Lower leg skin (tissue), 4 donors: ENCODE data around the gene PSMB9. TPM values are rescaled to one million over a fixed set of nuclear protein-coding genes. Genes with fewer than 3 reads are reported as not detected.

ENCODE experiments used
- DNase-seq, 2 donors: peaks; one replicate each; pipeline ENCODE4 v3.0.0-alpha.2; 2019; ENCODE audit warnings: low spot score in 2 of 2
- H3K4me3 ChIP-seq: fragments of 200-600 bp; sonication (generic); 2 replicates; pipeline ENCODE4 v1.5.1; 2017; ENCODE audit warnings: mild to moderate bottlenecking, low read depth; ENCODE audit not compliant: poor library complexity, severe bottlenecking
- POLR2A ChIP-seq, 2 donors: fragments of 450-650 bp; IDR thresholded peaks; one replicate each; pipeline ENCODE4 v1.6.1; 2016 to 2017; ENCODE audit warnings: antibody characterized with exemption in 2 of 2, mild to moderate bottlenecking in 1 of 2, moderate library complexity in 1 of 2
- WGBS, 2 donors: methylation state at CpG; one replicate each; pipeline ENCODE4 v1.1.5; 2018; 5-methylcytosine and 5-hydroxymethylcytosine counted together
- intact Hi-C: fragments of 100-400 bp; cut with DNase I; formaldehyde crosslinking; loops from one replicate; pipeline ENCODE4 v1.15.0; 2023; ENCODE audit warnings: low total_unique reads
- total RNA-seq, 4 donors: library from RNA; depleted of rRNA; stranded (reverse); fragments of >200 nt; gene quantifications; one replicate each; pipeline ENCODE4 v1.1.0, GENCODE V29; 2016
- TF ChIP-seq, protein P1 (sequence below), 3 donors: fragments of 450-650 bp; IDR thresholded peaks; one replicate each; pipeline ENCODE4 v1.5.1; 2016; ENCODE audit warnings: antibody characterized with exemption in 3 of 3, mild to moderate bottlenecking in 3 of 3, moderate library complexity in 2 of 3

Gene PSMB9
- total RNA-seq, 4 donors from 2014 or later, result 25.4 to 29.9 (median 28.1) TPM

DNA sequence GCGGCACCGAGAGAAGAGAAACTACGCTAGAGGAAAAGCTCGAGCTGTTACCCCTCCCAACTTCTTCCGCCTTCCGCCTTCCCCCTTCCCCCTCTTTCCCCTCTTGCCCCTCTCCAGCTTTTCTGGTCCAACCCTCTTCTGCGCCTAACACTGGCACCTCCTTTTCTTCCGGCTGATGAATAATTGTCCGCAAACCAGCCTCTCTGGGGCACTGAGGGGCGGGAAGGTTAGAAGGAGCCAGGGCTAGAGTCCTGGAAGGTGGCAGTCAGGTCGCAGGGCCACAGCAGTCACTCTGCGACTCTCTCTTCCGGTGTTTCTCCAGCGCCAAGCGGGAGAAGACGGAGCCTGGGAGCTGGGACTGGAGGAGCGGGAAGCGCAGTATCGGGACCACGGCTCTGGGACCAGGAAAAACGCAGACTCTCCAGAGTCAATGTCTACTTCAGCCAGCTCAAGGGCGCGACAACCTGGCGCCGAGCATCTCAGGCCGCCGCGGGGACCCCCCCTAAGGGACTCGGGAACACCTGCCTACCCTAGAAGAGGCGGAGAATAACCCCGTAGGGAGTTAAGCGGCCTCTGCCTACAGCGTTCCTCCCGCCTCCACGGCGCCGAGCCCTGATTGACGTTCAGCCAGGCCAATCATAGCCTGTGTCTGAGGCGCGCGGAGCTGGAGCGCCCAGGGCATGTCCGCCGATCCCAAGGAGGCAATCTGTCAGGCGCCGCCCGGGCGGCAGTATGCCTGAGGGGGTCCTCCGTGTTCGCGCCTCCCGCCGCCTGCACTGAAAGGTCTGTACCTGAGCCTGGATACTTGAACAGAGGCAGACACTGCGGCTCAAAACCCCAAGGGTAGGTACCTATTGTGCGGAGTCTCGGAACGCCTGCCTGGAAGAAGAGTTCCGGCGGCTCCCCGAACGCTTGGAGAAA lies 40.4 kb downstream of the PSMB9 start:
- WGBS, 2 donors, result 1% methylated on average over 25 to 57 of the region's 61 CpGs
- H3K4me3 ChIP-seq, result peak overlapping the region; percentile 82
- intact Hi-C loops, result no loop called here
- no peak for TF ChIP-seq POLR2A (IDR thresholded peaks at IDR 0.05)
- TF ChIP-seq, protein P1, sequence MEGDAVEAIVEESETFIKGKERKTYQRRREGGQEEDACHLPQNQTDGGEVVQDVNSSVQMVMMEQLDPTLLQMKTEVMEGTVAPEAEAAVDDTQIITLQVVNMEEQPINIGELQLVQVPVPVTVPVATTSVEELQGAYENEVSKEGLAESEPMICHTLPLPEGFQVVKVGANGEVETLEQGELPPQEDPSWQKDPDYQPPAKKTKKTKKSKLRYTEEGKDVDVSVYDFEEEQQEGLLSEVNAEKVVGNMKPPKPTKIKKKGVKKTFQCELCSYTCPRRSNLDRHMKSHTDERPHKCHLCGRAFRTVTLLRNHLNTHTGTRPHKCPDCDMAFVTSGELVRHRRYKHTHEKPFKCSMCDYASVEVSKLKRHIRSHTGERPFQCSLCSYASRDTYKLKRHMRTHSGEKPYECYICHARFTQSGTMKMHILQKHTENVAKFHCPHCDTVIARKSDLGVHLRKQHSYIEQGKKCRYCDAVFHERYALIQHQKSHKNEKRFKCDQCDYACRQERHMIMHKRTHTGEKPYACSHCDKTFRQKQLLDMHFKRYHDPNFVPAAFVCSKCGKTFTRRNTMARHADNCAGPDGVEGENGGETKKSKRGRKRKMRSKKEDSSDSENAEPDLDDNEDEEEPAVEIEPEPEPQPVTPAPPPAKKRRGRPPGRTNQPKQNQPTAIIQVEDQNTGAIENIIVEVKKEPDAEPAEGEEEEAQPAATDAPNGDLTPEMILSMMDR (IDR thresholded peaks at IDR 0.05), result peak in 1 of 3 donors; percentile 2
- peak; percentile 91 to 99 for DNase-seq

DNA sequence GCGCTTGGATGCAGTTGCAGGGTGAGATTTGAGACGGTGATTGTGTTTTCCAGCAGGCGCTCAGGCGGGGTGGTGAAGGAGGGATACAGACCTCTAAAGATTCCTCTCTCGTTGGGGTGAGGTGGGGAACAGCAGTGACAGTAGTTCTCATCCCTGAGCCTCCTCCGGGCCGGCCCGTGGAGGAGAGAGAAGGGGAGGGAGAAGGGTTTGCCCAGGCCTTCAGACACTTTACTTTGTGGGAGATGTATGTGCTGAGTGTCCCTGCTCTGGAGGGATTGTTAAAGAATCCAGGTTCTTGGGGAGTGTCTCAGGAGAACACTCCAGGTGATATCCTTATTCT lies 41.0 kb downstream of the PSMB9 start:
- WGBS, 2 donors, result 0 to 2% methylated on average over 8 of the region's 8 CpGs
- intact Hi-C loops, result no loop called here
- TF ChIP-seq POLR2A (IDR thresholded peaks at IDR 0.05), result no peak
- TF ChIP-seq, protein P1 (IDR thresholded peaks at IDR 0.05), result no peak

DNA sequence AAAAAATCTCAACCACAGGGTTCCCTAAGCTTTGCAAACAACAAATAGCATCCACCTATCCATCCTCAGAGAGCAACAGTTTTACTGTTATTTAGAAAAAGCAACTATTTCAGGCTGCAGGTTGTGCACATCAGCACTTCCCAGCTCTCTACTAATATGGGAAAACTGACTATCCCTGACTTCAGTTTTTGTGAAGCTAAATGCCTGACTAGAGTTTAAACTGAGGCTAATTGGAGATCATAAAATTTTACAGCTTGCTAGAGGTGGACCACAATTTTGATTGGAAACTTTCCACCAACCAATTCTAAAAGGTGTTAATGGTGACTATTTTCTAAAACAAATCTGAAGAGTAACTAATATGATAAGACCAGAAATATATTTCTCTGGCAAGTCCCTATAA lies 50.0 kb downstream of the PSMB9 start:
- intact Hi-C loops, result no loop called here
- no peak overlapping the region for H3K4me3 ChIP-seq
- TF ChIP-seq, protein P1 (IDR thresholded peaks at IDR 0.05), result no peak
- no peak for TF ChIP-seq POLR2A (IDR thresholded peaks at IDR 0.05)
- no peak for DNase-seq

More for the DNA sequence above, 41.0 kb downstream of the PSMB9 start:
- peak overlapping the region; percentile 82 for H3K4me3 ChIP-seq
- no peak for DNase-seq

DNA sequence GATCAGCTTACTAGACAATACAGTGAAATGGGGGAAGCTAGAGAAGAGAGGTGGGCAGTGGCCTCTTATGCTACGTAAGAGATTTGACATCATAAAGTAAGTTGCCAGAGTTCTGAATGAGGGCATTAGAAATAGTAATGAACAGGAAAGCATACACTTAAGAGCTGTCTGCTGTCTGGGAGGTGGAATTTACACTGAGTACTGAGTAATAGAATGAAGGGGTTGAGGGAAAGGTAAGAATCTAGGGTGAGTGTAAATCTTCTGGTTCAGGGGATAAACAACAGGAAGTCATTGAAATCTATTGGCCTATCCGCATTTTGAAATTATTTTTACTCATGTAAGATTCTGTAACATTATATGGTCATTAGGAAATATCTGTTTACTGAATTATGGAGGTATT lies 51.1 kb downstream of the PSMB9 start:
- TF ChIP-seq POLR2A (IDR thresholded peaks at IDR 0.05), result no peak
- TF ChIP-seq, protein P1 (IDR thresholded peaks at IDR 0.05), result no peak
- 59 to 70% methylated on average over 2 of the region's 2 CpGs for WGBS, 2 donors
- no peak overlapping the region for H3K4me3 ChIP-seq
- DNase-seq, result no peak
- intact Hi-C loops, result no loop called here

DNA sequence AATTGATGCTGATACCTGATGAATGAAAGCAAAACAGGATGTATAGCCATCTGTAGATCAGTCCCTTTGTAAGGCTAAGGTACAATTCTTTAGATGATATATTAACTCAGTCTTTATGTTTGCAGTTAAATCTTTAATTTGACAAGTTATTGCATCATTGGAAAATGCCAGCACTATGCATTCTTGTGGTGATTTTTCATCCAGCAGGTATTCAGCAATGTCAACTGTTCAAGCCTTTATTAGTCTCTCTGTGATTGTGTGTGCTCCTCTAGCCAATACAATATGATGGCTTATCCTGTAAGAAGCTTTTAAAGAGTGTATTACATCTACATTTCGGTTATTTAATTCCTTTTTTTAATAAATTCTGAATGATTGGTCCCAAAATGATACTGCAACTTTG lies 52.5 kb downstream of the PSMB9 start:
- DNase-seq, result no peak
- 78 to 79% methylated on average over 1 of the region's 1 CpG for WGBS, 2 donors
- no peak overlapping the region for H3K4me3 ChIP-seq
- TF ChIP-seq, protein P1 (IDR thresholded peaks at IDR 0.05), result no peak
- no peak for TF ChIP-seq POLR2A (IDR thresholded peaks at IDR 0.05)
- intact Hi-C loops, result no loop called here
